Measurements from ENCODE around the gene KAT6B. TPM values are rescaled to one million over a fixed set of nuclear protein-coding genes. Genes with fewer than 3 reads are reported as not detected.
"Not testable (repeated sequence)": the region's sequence is repeated elsewhere in the genome, so short reads cannot be mapped to it uniquely, and the experiment has no call there.

KAT6B gene
- total RNA-seq, 1 donor from 2014 or later = 48.3 TPM

DNA sequence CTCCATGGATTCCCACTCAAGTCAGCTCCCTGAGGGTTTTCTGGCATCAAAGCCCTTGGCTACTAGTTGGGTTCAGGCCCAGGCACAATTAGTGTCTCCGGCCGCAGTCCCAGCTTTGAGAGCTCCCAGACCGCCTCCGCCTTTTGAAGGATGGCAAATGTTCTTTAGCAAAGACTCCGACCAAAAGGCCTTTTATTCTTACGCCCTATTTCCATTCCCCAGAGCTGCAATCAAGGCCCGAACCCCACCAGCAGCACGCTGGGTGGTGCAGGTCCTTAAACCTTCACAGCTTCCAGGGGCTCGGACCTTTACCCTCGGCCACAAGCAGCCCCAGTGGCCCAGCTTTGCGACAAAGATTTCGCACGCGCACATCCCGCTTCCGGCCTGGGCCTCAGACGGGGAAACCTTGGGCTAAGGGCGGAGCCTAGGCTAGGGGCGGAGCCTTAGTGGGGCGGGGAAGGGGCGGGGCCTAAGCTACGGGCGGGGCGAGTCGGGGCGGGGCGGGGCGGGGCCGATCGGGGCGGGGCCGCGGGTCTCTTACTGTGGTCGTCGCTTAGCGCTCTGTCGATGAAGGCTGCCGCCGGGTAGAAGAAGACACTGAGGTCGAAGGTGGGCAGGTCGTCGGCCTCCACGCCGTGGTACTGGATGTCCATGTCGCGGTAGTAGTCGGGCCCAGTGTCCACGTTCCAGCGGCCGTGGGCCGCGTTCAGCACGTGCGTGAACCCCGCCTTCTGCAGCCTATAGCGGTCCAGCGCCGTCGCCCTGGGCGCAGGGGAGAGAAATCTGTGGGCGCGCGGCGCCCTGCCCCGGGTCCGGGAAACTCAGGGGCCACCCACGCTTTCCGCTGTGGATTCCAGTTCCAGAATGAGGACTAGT is 217.1 kb downstream of the KAT6B start:
- Mint-ChIP-seq H3K27me3 (no peaks in the 10 kb centered on the region), H3K4me1 (ENCODE audit: unreplicated experiment) (peaks cover 21% of the 10 kb centered on the region), H3K36me3 (no peaks in the 10 kb centered on the region), H3K27ac (no peak overlapping the region), H3K9me3 (no peaks in the 10 kb centered on the region), H3K4me3 (no peak overlapping the region)
- TF ChIP-seq, protein P1, sequence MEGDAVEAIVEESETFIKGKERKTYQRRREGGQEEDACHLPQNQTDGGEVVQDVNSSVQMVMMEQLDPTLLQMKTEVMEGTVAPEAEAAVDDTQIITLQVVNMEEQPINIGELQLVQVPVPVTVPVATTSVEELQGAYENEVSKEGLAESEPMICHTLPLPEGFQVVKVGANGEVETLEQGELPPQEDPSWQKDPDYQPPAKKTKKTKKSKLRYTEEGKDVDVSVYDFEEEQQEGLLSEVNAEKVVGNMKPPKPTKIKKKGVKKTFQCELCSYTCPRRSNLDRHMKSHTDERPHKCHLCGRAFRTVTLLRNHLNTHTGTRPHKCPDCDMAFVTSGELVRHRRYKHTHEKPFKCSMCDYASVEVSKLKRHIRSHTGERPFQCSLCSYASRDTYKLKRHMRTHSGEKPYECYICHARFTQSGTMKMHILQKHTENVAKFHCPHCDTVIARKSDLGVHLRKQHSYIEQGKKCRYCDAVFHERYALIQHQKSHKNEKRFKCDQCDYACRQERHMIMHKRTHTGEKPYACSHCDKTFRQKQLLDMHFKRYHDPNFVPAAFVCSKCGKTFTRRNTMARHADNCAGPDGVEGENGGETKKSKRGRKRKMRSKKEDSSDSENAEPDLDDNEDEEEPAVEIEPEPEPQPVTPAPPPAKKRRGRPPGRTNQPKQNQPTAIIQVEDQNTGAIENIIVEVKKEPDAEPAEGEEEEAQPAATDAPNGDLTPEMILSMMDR (conservative IDR thresholded peaks at IDR 0.05) = no peak
- no peak for DNase-seq (ENCODE audit: extremely low spot score, unreplicated experiment)

DNA sequence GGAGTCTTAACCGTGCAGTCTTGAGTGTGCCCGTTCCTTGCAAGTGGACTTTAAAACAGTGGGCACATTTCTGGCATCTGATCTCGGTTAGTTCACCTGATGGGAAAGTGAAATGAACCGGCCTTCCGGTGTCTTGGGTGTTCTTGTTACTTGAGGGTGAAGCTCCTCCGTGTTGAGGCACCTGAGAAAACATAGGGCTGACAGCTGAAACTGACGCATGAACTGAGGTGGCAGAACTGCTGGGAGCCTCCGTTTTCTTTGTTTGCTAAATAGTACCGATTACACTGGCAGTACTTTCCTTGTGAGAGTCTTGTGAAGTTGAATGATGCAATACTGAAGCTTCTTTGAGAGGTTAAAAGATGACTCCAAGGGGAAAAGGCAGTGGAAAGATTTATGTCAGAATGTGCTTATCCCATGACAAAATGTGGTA is 222.3 kb downstream of the KAT6B start:
- no peaks in the 10 kb centered on the region for H3K27me3 Mint-ChIP-seq
- no peaks in the 10 kb centered on the region for H3K9me3 Mint-ChIP-seq
- DNase-seq (ENCODE audit: extremely low spot score, unreplicated experiment) = no peak
- H3K4me3 Mint-ChIP-seq = no peak overlapping the region
- H3K27ac Mint-ChIP-seq = no peak overlapping the region
- TF ChIP-seq, protein P1 (conservative IDR thresholded peaks at IDR 0.05) = no peak
- H3K4me1 Mint-ChIP-seq (ENCODE audit: unreplicated experiment) = peaks cover 25% of the 10 kb centered on the region
- no peaks in the 10 kb centered on the region for H3K36me3 Mint-ChIP-seq

DNA sequence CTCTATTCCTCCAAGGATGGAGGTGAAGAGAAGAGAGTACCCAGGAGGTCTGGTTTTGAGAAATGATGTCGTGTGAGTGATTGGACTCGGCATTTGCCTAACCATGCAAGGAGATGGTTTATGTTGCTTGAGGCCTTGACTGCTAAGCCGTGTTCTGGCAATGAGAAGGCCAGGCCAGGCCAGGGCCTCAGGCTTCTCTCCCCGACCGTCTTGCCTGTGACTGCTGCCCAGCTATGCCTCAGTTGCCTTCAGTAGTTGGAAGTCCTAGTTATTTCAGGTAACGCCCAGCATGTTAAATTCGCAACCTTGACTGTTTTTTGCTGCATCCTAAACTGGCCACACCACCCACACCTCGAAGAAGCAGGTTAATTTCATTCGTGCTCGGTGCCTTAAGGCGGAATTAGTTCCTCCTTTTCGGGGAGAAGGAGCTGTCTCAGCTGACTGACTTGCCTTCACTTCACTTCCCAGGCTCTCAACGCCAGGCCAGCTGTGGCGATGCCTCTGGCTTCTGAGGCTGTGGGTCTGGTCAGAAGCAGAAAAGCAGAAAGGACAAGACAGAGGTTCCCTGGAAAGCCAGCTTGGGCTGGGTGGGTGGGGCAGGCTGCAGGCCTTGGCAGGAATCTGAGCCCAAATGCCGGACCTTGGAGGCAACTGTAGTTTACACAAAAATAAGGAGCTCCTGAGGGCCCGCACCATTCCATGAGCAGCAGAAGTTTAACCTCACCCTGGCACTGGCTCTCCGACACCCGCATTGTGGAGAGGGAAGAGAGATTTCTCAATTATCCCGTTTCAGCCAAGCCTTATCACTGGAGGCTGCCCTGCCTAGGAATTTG is 223.1 kb downstream of the KAT6B start:
- no peaks in the 10 kb centered on the region for H3K27me3 Mint-ChIP-seq
- H3K36me3 Mint-ChIP-seq = no peaks in the 10 kb centered on the region
- no peak for DNase-seq (ENCODE audit: extremely low spot score, unreplicated experiment)
- H3K4me3 Mint-ChIP-seq = no peak overlapping the region
- no peaks in the 10 kb centered on the region for H3K9me3 Mint-ChIP-seq
- TF ChIP-seq, protein P1 (conservative IDR thresholded peaks at IDR 0.05) = no peak
- H3K27ac Mint-ChIP-seq = no peak overlapping the region
- peaks cover 21% of the 10 kb centered on the region for H3K4me1 Mint-ChIP-seq (ENCODE audit: unreplicated experiment)

DNA sequence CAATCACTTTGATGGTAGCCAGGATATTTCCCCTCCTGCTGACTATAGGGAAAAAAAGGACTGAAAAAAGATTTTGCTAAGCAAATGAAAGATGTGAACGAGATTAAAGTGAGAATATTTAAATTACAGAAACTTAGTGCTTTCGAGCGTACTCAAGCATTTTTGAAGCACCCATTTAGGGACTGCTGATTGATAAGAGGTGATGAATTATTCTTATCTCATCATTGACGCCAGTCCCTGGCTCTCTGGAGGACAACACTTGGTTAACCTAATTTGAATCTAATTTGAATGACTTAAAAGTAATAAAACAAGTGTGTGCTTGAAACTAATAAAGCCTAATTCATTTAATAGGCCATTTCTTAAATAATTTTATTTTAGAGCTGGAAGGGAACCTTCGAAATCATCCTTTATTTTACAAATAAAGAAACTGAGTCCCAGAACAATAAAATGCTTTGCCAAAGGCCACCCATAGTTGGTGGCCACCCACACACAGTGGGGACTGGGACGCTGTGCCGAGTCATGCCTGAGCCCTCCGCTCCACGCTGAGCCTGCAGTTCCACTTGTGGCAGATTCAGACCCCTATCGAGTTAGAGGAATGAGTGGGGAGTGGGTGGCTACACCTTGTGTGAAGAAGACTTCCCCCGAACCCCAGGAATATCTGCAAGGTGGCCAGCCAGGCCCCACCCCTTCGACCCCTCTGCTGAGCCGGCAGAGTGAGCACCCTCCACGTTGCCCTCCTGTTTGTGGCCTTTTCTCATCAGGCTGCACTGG is 223.9 kb downstream of the KAT6B start:
- Mint-ChIP-seq H3K4me1 (ENCODE audit: unreplicated experiment) (peaks cover 19% of the 10 kb centered on the region), H3K9me3 (no peaks in the 10 kb centered on the region), H3K27me3 (no peaks in the 10 kb centered on the region), H3K36me3 (no peaks in the 10 kb centered on the region), H3K4me3 (no peak overlapping the region), H3K27ac (no peak overlapping the region)
- TF ChIP-seq, protein P1 (conservative IDR thresholded peaks at IDR 0.05) = no peak
- DNase-seq (ENCODE audit: extremely low spot score, unreplicated experiment) = no peak

DNA sequence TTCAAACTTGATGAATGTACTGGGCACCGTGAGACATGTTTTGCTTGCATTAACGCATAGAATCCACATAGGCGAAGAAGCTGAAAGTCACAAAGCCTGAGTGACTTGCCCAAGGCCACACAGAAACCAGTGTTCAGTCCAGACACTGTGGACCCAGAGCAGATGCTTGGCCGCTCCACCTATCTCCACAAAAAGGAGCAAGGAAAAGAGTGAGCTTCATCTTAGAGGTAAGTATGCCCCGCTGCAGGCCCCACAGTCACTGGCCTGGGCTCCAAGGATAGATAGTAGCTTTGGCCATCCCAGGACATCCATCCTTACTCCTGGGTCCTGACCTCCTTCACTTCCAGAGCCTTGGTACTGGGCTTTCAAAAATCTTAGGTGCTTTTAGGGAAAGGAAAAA is 224.9 kb downstream of the KAT6B start:
- H3K4me1 Mint-ChIP-seq (ENCODE audit: unreplicated experiment) = peaks cover 19% of the 10 kb centered on the region
- H3K9me3 Mint-ChIP-seq = no peaks in the 10 kb centered on the region
- H3K4me3 Mint-ChIP-seq = no peak overlapping the region
- no peaks in the 10 kb centered on the region for H3K36me3 Mint-ChIP-seq
- no peak for DNase-seq (ENCODE audit: extremely low spot score, unreplicated experiment)
- no peak overlapping the region for H3K27ac Mint-ChIP-seq
- TF ChIP-seq, protein P1 (conservative IDR thresholded peaks at IDR 0.05) = no peak
- H3K27me3 Mint-ChIP-seq = no peaks in the 10 kb centered on the region

DNA sequence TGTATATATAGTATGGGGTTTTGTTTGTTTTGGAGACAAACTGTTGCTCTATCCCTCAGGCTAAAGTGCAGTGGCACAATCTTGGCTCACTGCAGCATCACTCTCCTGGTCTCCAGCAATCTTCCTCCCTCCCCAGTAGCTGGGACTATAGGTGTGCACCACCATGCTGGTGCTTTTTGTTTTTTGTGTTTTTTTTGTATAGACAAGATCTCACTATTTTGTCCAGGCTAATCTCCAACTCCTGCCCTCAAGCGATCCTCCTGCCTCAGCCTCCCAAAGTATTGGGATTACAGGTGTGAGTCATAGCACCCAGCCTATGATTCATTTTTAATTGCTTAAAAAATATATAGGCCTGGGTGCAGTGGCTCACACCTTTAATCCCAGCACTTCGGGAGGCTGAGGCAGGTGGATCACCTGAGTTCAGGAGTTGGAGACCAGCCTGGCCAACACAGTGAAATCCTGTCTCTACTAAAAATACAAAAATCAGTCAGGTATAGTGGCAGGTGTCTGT is 229.6 kb downstream of the KAT6B start:
- DNase-seq (ENCODE audit: extremely low spot score, unreplicated experiment); H3K4me3 Mint-ChIP-seq; H3K4me1 Mint-ChIP-seq (ENCODE audit: unreplicated experiment); H3K36me3 Mint-ChIP-seq; H3K27me3 Mint-ChIP-seq; H3K27ac Mint-ChIP-seq; H3K9me3 Mint-ChIP-seq: not testable (repeated sequence)
